ENCODE results near the gene SLC51B. TPM values are rescaled to one million over a fixed set of nuclear protein-coding genes. Genes with fewer than 3 reads are reported as not detected.

The SLC51B gene
- total and polyA plus RNA-seq, 9 of the 15 experiments (the other 6 are each of a cell fraction or from before 2014, with no cell fraction given) = not detected

GRCh38 chr15:65056106-65056505, 10.9 kb downstream of the SLC51B start:
- TF ChIP-seq IRF1 (CRISPR knock-in tag; IDR thresholded peaks at IDR 0.05; ENCODE audit: borderline replicate concordance) (no peak), TFE3 (CRISPR knock-in tag; IDR thresholded peaks at IDR 0.05) (no peak), VEZF1 (CRISPR knock-in tag; IDR thresholded peaks at IDR 0.05) (no peak), SMARCE1 (IDR thresholded peaks at IDR 0.05) (no peak), DACH1 (IDR thresholded peaks at IDR 0.05; ENCODE audit: partially characterized antibody) (no peak), MTA1 (IDR thresholded peaks at IDR 0.05; ENCODE audit: borderline replicate concordance) (no peak), BCLAF1 (IDR thresholded peaks at IDR 0.05; ENCODE audit: borderline replicate concordance in 1 of 2, control insufficient read depth in 1 of 2, low read depth in 2 of 2, low read length in 1 of 2) (no peak), SNAPC5 (CRISPR knock-in tag; IDR thresholded peaks at IDR 0.05) (no peak), PML (IDR thresholded peaks at IDR 0.05; ENCODE audit: low read length) (no peak), PYGO2 (tag; IDR thresholded peaks at IDR 0.05) (no peak), SIN3A (IDR thresholded peaks at IDR 0.05; ENCODE audit: borderline replicate concordance in 2 of 2, control insufficient read depth in 1 of 2, low read depth in 2 of 2, low read length in 2 of 2) (no peak)
- POLR2A ChIA-PET = interaction anchor here (0.8 to 1.5 kb wide), 3 partner anchors 12 to 249 kb away, joined by 3 to 7 read pairs (median 4); partner anchors contain the start of genes RASL12 and RNU5B-1
- no peak overlapping the region for H2AFZ ChIP-seq (ENCODE audit: low read depth, low read length)
- in situ Hi-C loops (cut with MboI) = loop anchor here (10.0 kb wide), 2 partner anchors 239 to 329 kb away; partner anchors contain the start of gene RNU5A-1
- BruUV-seq (replicated peaks) = no TSS peak
- H3K4me3 ChIP-seq = no peak overlapping the region
- CTCF ChIA-PET (ENCODE audit: low intra/inter-chr PET ratio) = no interaction called here
- no peaks in the 10 kb centered on the region for H3K9me1 ChIP-seq (ENCODE audit: control insufficient read depth, insufficient read depth, low read length)
- peaks cover 0 to 23% of the 10 kb centered on the region in 2 experiments; a peak in 3 of 5 replicates for H3K27me3 ChIP-seq (ENCODE audit: control insufficient read depth in 2 of 2, insufficient read depth in 2 of 2, low read length in 2 of 2)
- H3K36me3 ChIP-seq (ENCODE audit: control insufficient read depth, insufficient read depth, low read length) = no peaks in the 10 kb centered on the region
- H3K27ac ChIP-seq (ENCODE audit: extremely low read depth, low read depth, low read length) = no peak overlapping the region
- H3K9me3 ChIP-seq (replicated peaks; ENCODE audit: control insufficient read depth, insufficient read depth, low read depth, low read length) = no peaks in the 10 kb centered on the region
- no peak overlapping the region for H3K4me2 ChIP-seq (ENCODE audit: insufficient read depth, low read length)
- DNase-seq (ENCODE audit: extremely low read depth in 1 of 4, low spot score in 3 of 4) (no peak), FAIRE-seq (no peak), ATAC-seq (no peak)
- 32% methylated on average over 9 of the region's 9 CpGs for WGBS (ENCODE audit: insufficient coverage, low coverage, missing lambda C conversion rate)
- H3K9ac ChIP-seq (ENCODE audit: insufficient read depth in 1 of 2, low read depth in 2 of 2, low read length in 2 of 2) = no peak overlapping the region
- peaks cover 0 to 6% of the 10 kb centered on the region in 2 experiments; a peak in 1 of 5 replicates for H3K4me1 ChIP-seq (replicated peaks in 1 of 2; ENCODE audit: control insufficient read depth in 2 of 2, insufficient read depth in 2 of 2, low read length in 2 of 2)
- H4K20me1 ChIP-seq (replicated peaks; ENCODE audit: control insufficient read depth, insufficient read depth, low read length) = no peaks in the 10 kb centered on the region; the same call in 1 of the 2 replicates
- H3K79me2 ChIP-seq (ENCODE audit: control insufficient read depth, insufficient read depth, low read length) = no peaks in the 10 kb centered on the region
- intact Hi-C loops (cut with micrococcal nuclease) = no loop called here
